Mucosa of gallbladder (tissue), 1 donor: ENCODE results near the gene SH3BP5L. TPM values are rescaled to one million over a fixed set of nuclear protein-coding genes. Genes with fewer than 3 reads are reported as not detected.
"Not testable (repeated sequence)": the region's sequence is repeated elsewhere in the genome, so short reads cannot be mapped to it uniquely, and the experiment has no call there.

ENCODE experiments used
- DNase-seq: peaks from one replicate; pipeline ENCODE4 v3.0.0-alpha.2; 2020; ENCODE audit warnings: low spot score
- total RNA-seq: library from RNA; stranded (reverse); gene quantifications from one replicate; pipeline ENCODE4 v1.2.1, GENCODE V29; 2021
- donor health status: DM: no; HTN: no; CAD: no.

Gene SH3BP5L
- total RNA-seq, 1 donor from 2014 or later, result 40.0 TPM

DNA sequence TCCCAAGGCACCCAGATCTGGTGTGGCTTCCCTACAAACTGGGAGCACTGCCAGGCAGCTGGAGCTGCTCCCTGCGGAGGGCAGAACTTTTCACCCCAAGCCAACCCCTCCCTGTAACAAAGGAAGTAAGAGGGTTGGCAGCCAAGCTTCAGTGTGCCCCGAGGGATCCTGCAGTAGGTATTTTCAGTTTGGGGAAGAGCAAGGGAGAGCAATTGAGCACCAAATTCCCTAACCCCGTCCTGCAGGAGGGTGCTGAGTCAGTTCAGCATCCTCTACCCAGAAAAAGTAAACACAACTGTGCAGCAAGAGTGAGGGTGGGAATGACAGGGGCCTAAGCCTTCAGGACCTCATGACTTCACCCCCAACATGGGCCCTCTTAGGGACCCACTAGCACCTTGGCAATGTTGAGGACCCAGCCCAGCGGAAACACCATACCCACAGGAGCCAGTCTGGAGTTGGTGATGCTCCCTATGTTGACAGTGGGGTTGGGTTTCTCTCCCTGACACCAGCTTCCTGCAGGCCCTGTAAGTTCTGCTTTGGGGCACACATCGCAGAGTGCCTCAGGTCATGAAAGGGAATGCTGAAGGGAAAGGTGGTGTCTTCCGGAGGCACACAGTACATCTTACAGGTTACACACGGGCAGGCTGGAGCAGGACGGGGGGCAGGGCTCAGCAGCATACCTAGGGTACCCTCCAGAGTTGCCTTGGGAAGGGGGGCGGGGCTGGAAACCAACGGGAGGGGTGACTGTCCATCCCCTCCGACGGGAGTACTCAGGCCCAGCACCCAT, 14.8 kb downstream of the SH3BP5L start:
- DNase-seq, result peak; percentile 74

DNA sequence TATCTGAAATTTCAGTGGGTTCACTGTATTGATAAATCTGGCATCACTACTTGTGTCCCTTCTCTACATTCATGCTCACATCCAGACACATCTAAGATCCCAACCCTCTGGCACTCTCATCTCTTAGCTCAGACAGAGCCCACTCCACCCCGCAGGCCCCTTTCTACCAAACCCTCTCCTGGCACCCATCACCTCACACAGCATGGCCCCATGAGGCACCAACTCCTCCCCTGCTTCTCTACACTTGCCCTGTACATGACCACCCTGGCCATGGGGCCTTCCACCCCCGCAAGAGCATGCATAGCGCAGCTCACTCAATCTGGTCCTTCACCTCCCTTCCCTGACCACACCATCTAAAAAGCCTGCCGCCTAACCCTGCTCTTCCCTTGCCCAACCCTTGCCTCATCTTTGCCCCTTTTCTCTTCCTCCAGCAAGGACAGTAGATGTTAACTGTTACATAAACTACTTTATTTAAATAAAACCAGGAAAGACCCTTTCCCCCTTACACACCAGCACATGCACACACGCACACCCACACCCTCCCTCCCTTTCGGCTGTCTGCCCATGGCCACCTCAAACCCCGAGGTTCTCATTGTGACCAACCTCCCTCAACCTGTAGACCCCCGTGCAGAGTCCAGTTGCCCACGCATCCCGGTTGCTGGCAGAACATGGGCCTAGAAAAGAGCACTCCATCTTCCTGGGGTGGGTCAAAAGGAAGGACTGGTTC, 15.6 kb downstream of the SH3BP5L start:
- DNase-seq, result no peak

- DNase-seq, result no peak
Observed at GRCh38 chr1:248808876-248809275, 16.8 kb downstream of the SH3BP5L start.

- DNase-seq, result peak; percentile 55
Observed at GRCh38 chr1:248807067-248807737, 18.5 kb downstream of the SH3BP5L start.

- no peak for DNase-seq
Observed at GRCh38 chr1:248805876-248806275, 19.8 kb downstream of the SH3BP5L start.

DNA sequence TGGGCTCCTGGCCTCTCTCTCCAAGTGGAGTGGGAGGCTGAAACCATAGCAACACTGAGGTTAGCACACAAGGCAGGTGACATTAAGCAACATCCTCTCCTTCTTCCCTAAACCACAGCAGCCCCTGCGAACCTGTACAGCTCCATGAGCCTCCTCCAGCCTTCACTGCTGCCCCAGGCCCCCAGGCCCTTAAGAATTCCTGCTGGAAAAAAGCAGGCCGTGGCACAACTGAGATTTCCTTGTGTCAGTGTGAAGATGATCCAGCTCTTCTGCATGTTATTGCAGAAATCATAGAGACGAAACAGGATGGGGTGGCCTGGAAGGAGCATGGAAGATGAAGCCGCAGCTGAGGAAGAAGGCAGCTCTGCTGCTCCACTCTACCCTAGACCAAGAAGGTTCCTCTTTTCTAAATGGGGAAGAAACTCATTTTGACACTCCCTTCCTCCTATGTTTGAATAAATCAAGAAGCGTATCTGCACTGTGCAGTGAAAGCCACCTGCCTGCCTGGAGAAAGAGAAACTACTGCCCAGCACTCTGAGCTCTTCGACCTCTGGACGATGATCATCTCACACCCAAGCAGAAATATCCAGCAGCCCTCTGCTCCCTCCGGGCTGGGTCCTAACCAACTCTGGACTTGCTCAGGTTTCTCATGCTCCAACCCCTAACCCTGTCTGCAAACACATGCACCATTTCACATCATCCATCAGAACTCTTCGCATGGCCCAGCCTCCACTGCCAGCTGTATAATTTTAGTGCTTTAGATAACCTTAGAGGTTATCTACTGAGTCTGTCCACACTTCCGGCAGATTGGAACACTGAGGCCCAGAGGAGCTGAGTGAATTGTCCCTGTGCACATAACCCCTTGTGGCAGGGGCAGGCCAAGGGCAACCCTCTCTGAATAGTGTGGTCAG, 20.7 kb downstream of the SH3BP5L start:
- no peak for DNase-seq

DNA sequence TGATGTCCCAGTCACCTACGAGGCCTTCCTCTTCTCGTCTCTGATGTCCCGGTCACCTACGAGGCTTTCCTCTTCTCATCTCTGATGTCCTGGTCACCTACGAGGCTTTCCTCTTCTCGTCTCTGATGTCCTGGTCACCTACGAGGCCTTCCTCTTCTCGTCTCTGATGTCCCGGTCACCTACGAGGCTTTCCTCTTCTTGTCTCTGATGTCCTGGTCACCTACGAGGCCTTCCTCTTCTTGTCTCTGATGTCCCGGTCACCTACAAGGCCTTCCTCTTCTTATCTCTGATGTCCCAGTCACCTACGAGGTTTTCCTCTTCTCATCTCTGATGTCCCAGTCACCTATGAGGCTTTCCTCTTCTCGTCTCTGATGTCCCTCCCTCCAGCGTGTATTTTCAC, 22.2 kb downstream of the SH3BP5L start:
- not testable (repeated sequence) for DNase-seq

DNA sequence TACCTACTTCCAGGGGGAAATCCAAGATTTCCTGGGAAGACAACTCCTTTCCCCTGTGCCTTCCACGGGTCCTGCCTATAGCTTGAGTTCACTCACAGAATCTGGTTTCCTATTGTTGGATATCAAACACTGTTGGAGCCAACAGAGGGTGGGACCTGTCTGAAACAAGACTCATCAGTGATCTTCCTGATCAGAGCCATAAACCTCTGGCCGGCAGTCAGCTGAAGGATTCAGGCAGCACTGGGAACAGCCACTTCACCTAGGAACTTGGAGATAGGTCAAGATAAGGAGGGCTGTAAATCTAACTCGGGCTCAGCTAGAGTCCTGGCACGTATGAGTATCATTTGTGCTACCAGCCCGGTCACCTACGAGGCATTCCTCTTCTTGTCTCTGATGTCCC, 23.3 kb downstream of the SH3BP5L start:
- DNase-seq, result no peak

DNA sequence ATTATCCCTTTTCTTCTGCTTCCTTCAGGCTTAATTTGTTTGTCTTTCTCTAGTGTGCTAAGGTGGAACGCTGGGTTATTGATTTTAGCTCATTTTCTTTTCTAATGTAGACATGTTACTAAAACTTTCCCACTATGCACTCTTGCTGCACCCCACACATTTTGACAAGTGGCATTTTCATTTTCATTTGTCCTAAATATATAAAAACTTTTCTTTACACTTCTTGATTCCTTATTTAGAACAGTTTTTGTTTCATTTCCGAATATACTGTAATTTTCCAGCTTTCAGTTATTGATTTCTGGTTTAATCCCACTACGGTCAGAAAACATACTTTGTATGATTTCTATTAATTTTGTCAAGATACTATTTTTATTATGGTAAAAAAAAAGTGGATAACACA, 25.3 kb downstream of the SH3BP5L start:
- DNase-seq, result no peak

DNA sequence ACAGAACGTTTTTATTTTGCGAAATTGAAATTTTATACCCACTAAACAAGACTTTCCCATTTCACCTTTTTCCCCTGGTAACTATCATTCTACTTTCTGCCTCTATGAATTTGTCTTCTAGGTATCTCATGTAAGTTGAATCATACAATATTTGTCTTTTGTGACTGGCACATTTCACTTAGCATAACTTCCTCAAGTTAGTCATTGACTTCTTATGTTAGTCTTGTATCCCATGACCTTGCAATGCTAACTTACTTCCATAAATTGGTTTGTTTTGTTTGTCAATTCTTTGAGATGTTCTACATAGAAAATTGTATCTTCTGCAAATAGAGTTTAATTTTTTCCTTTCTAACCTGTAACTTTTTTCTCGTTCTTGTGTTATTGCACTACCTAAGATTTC, 26.9 kb downstream of the SH3BP5L start:
- DNase-seq, result no peak

GRCh38 chr1:248794663-248795062, 31.1 kb downstream of the SH3BP5L start:
- not testable (repeated sequence) for DNase-seq

DNA sequence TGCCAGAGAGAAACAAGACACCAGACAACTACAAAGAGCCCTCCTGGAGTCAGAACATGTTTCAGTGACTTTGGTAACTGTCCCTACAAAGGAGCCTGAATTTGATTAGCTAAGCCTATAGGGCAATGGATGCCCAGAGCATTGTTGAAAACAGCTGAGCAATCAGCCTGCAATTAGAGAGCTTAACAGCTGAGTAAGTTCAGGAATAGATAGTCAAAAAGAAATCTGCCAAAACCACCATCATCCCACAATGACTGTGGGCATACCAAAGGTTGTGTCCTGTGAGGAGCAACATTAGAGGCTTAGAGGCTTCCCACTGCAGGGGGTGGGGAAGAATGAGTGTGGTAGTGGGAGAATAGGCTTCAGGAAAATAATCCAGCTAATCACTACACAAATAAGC, 32.1 kb downstream of the SH3BP5L start:
- DNase-seq, result no peak

GRCh38 chr1:248792342-248792741, 33.4 kb downstream of the SH3BP5L start:
- no peak for DNase-seq

DNA sequence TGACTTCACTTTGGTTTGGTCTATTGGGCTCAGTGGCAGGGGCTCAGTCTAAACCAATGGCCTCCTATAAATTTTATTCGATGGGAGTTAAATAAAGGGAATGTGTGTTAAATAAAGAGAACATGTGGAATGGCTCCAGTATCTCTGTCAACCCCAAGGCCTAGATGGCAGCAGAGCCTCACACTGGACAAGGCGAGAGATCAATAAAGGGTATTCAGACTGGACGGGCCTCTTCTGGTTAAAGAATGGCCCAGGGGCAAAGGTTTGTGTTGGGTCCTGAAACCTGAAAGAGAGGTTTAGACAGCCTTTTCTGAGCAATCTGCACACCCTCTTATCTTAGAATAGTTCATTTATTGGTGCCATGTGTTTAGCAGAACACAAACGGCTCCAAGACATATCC, 34.7 kb downstream of the SH3BP5L start:
- DNase-seq, result peak; percentile 44

DNA sequence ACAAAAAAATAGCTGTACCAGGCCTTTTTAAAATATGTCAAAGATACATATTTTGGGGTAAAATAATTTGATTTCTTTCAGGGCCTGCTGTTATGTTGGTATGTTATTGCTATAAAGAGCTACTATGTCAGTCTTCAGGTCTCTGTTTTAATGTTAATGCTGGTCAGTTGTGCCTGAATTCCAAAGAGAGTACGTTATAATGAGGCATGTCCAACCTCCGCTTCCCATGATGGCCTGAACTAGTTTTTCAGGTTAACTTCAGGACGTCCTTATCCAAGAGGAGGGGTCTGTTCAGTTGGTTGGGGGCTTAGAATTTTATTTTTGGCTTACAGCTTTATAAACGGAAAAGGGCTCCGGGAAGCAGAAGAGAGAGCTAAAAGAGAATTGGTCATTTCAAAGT, 35.3 kb downstream of the SH3BP5L start:
- no peak for DNase-seq

DNA sequence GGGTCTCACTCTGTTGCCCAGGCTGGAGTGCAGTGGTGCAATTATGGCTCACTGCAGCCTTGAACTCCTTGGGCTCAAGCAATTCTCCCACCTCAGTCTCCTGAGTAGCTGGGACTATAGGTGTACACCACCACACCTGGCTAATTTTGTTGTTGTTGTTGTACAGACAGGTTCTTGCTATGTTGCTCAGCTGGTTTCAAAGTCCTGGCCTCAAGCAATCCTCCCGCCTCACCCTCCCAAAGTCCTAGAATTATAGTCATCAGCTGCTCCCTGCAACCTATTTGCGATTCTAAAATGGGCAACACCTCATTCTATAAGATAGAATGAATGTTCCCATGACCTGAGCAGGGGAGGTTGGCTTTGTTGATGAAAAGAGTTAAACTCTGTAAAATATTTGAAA, 36.4 kb downstream of the SH3BP5L start:
- DNase-seq, result not testable (repeated sequence)

- DNase-seq, result no peak
Observed at GRCh38 chr1:248788327-248788726, 37.4 kb downstream of the SH3BP5L start.

GRCh38 chr1:248787430-248787829, 38.3 kb downstream of the SH3BP5L start:
- DNase-seq, result no peak

GRCh38 chr1:248786156-248786555, 39.6 kb downstream of the SH3BP5L start:
- DNase-seq, result peak; percentile 57

GRCh38 chr1:248783367-248783766, 42.3 kb downstream of the SH3BP5L start:
- no peak for DNase-seq

DNA sequence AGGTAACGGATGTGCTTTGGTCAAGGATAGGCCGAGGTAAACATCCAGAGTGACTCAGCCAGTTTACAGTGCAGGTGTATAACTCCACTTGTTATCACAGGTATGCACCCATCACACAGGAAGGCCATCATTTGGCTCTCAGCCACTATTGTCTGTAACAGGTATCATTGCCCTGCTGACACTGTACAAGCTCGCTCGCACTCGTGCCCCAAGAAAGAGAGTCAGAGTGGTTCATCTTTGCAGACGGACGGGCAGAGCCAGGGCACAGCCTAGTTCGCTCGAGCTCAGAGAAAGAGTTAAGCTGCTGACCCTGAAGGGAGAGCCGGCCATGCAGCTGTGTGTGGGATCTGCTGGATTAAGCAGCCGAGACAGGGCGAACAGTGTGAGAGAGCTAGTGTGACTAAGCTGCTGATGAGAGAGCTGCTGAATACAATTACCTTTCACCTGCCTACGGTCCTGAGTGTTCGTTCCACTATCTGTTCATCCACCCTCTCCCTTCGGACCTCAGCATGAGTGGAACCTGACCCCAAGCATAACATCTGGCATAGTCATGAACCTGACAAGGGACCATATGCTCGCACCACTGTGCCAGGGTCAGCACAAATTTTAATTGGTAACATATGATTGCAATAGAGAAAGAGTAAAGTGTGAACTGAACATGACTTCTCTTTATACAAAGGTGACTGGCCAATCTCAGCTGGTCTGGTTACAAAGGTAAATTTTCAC, 43.1 kb downstream of the SH3BP5L start:
- DNase-seq, result peak; percentile 63
